ENCODE data around the gene ACSL6. TPM values are rescaled to one million over a fixed set of nuclear protein-coding genes. Genes with fewer than 3 reads are reported as not detected.

Gene ACSL6
- total RNA-seq, 1 donor from 2014 or later: not detected

- no peak for DNase-seq (ENCODE audit: low read depth, low spot score)
Observed at GRCh38 chr5:132049559-132049958, 38.1 kb upstream of the ACSL6 start.

GRCh38 chr5:132049093-132049492, 37.6 kb upstream of the ACSL6 start:
- no peak for DNase-seq (ENCODE audit: low read depth, low spot score)

GRCh38 chr5:132046880-132047299, 35.4 kb upstream of the ACSL6 start:
- no peak for DNase-seq (ENCODE audit: low read depth, low spot score)

- no peak for DNase-seq (ENCODE audit: low read depth, low spot score)
Observed at GRCh38 chr5:132044207-132044606, 32.7 kb upstream of the ACSL6 start.

- no peak for DNase-seq (ENCODE audit: low read depth, low spot score)
Observed at GRCh38 chr5:132037353-132037752, 25.9 kb upstream of the ACSL6 start.

GRCh38 chr5:132033122-132033521, 21.7 kb upstream of the ACSL6 start:
- DNase-seq (ENCODE audit: low read depth, low spot score): no peak

- DNase-seq (ENCODE audit: low read depth, low spot score): no peak
Observed at GRCh38 chr5:132032196-132032595, 20.7 kb upstream of the ACSL6 start.

GRCh38 chr5:132030610-132031009, 19.2 kb upstream of the ACSL6 start:
- DNase-seq (ENCODE audit: low read depth, low spot score): no peak

DNA sequence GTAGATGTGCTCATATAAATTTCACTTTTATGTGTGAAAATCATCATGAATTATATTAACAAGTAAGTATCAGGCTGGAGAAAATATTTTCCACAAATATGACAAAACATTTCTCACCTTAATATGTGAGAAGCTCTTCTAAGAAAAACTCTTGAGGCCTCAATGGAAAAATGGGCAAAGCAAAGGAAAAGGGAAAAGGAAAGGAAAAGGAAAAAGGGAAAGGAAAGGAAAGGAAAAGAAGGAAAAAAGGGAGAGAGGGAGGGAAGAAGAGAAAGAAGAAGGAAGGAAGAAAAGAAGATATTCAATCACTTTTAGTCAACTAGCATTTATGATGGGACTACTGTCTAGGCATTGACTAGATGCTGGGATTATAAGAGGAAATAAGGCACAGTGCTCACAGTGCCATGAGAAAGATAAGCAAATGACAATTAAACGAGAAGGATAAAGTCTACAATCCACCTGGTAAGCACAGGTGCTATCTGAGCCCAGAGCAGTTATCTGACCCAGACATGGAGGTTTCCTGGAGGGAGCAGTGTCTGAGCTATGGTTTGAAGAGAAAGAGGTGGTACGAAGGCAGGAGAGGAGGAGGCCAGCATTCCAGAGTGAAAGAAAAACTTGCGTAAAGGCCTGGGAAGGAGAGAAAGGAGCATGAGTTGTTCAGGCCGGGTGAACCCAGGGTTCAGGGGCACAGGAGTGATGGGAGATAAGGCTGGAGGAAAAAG, 18.3 kb upstream of the ACSL6 start:
- no peak for DNase-seq (ENCODE audit: low read depth, low spot score)

DNA sequence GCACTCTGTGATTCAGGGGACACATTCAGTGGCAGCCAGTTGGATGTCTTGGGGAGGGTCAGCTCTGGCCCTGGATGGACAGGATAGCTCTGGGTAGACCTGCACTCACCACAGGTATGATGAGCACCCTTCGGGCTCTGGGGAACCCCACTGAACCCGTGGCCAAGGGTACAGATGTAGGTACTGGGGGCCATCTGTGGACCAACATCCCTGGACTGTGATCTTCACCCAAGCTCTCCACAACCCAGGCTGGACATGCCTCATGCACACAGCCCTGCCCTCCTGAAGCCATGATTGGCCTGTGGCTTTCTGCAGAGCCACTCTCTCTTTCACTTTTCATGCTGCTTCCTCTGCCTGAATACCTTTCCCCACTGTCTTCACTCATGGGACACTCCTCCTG, 15.6 kb upstream of the ACSL6 start:
- DNase-seq (ENCODE audit: low read depth, low spot score): no peak

GRCh38 chr5:132026516-132027008, 15.1 kb upstream of the ACSL6 start:
- no peak for DNase-seq (ENCODE audit: low read depth, low spot score)

- no peak for DNase-seq (ENCODE audit: low read depth, low spot score)
Observed at GRCh38 chr5:132025403-132025971, 14.0 kb upstream of the ACSL6 start.

- DNase-seq (ENCODE audit: low read depth, low spot score): no peak
Observed at GRCh38 chr5:132024789-132025402, 13.4 kb upstream of the ACSL6 start.

GRCh38 chr5:132024117-132024435, 12.6 kb upstream of the ACSL6 start:
- no peak for DNase-seq (ENCODE audit: low read depth, low spot score)

DNA sequence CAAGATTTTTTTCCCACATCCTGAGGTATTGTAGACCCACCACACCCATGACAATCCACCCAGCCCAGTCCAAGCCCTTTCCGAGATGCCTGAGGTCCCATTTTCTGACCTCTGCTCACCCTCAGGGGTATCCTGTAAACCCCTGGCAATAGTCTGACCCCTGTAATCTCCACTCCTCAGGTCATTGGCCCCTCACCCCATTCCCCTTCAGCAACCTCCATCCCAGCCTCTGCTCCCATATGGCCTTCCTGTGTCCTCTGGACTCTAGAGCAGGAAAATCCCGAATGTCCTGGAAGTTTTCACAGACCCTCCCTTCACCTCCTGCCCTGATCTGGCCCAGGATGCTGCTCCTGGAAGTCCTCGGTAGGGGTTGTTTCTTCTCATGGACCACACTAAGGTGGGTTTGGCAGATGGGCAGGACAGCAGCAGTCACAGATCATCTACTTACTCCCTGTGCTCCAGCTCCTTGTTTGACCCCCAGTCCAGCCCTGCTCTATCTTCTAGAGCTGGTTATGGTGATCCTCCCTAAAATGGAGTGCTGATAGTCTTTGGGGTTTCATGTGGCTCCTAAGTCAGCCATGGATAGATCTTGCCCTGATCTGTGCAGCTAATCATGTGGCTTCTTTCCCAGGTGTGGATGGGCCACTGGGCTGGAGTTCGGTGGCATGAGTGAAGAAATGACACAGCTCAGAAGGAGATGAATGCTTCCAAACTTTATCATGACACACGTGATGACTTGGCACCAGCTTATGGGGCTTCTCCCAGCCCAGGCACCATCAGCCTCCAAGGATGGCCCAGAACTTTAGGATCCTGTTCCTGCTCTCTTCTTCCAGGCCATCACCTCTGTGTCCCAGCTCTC, 12.0 kb upstream of the ACSL6 start:
- no peak for DNase-seq (ENCODE audit: low read depth, low spot score)

DNA sequence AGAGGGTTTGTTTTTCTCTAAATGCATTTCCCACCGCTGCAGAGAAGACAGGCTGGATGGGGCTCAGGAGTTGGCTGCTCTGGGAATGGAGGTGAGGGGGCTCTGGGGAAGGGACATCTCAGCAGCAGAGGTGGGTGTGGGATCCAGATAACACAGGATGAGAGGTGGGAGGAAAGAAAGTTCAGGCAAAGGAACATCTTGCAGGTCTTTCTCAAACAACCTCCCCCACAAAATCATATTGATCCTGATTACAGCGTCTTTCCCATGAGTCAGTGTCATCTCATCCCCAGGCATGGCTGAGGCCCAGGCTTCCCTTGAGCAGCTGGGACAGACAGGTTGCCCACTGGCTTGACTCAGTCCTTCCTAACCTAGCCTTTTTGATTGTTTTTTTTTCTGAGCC, 11.3 kb upstream of the ACSL6 start:
- DNase-seq (ENCODE audit: low read depth, low spot score): no peak

DNA sequence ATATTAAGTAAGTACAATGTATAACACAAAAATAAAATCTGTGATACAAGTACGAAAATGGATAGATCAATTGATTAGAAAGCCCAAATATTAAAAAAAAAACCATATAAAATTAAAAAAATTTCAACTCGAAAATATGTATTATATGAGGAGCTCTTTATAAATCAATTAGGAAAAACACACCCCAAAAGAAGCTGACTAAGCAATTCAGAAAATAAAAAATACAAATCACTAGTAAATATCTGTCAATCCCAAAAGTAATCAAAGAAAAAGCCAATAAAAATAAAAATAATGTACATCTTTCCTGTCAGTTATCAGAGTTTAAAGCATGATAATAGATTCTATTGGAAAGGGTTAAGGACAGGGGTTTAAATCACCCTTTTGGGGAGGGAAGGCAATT, 10.2 kb upstream of the ACSL6 start:
- DNase-seq (ENCODE audit: low read depth, low spot score): no peak

GRCh38 chr5:132020568-132021339, 9.3 kb upstream of the ACSL6 start:
- DNase-seq (ENCODE audit: low read depth, low spot score): no peak

DNA sequence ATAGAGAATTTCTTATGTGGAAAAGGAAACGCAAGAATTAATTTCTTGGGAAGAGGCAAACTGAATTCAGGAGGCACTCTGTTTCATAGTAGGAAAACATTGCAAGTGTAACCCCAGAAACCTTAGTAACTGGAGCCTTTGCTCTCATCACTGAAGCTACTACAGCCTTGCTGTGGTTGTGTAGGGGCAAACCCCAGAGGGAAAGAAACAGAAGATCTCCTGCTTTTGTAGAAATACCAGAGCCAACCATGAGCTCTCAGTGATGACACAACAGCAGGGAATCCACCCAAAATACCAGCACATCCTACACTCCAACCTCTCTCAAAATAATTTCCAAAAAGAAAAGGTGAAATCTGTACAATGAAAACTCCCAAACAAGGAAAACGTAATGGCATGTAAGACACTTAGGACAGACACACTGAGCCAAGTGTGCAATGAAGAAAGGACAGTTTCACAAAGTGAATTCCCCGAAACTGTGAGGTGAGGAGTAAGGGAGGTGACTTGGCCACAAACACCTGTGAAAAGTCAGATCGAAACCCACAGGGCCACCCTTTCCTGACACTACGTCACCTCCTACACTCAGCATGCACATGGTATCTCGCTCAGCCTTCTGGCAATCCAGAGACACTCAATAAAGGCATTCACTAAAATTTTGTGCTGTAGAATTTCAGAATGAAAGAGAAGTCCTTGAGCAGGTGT, 8.5 kb upstream of the ACSL6 start:
- no peak for DNase-seq (ENCODE audit: low read depth, low spot score)

DNA sequence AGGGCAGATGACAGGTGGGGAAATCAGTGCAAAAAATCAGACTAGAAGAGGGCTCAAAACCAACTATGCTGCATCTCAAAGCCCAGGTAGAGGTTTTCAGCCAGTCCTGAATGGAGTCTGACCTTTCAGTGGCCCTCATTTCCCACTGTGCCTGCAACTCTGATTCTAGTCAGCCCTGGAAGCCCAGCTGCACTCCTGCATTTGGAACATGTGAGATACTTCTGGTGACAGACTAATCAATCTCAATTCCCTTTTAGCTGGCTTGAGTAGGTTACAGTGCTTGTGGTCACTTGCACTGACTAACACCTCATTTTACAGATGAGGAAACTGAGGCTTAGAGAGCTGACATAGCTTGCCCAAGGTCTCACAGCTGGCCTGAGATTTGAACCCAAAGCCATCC, 7.9 kb upstream of the ACSL6 start:
- DNase-seq (ENCODE audit: low read depth, low spot score): no peak
